K562 (cell line): ENCODE results near the gene COPS6. TPM values are rescaled to one million over a fixed set of nuclear protein-coding genes. Genes with fewer than 3 reads are reported as not detected.

Source experiments
- BHLHE40 ChIP-seq: IDR thresholded peaks from 2 replicates; pipeline ENCODE4 v1.6.1; 2011; ENCODE audit warnings: low read length, improper control_type of control experiment
- CC2D1A ChIP-seq: fragments of 450-650 bp; IDR thresholded peaks from 2 replicates; pipeline ENCODE4 v1.6.1; 2017; ENCODE audit warnings: mild to moderate bottlenecking
- CREBBP ChIP-seq: IDR thresholded peaks from one replicate; pipeline ENCODE4 v1.6.1; 2012; ENCODE audit warnings: low read depth, mild to moderate bottlenecking, control low read depth, inconsistent platforms, low read length
- ELF1 ChIP-seq: fragments of 200-800 bp; sonication (Bioruptor generic); IDR thresholded peaks from 2 replicates; pipeline ENCODE4 v1.6.1; 2016; ENCODE audit warnings: missing genetic modification characterization, missing compliant biosample characterization
- GABPB2 ChIP-seq: fragments of 250-450 bp; sonication (Bioruptor Pico); conservative IDR thresholded peaks from 2 replicates; pipeline ENCODE4 v1.5.1; 2021; ENCODE audit warnings: mild to moderate bottlenecking
- HNRNPH1 ChIP-seq: fragments of 200-400 bp; formaldehyde crosslinking; optimal IDR thresholded peaks from 2 replicates; pipeline ENCODE3; 2017; ENCODE audit warnings: low read depth, mild to moderate bottlenecking, low read length, moderate library complexity
- ILK ChIP-seq: fragments of 450-650 bp; IDR thresholded peaks from 2 replicates; pipeline ENCODE4 v1.6.1; 2016; ENCODE audit warnings: missing genetic modification characterization, low read depth, mild to moderate bottlenecking, missing compliant biosample characterization, moderate library complexity, borderline replicate concordance
- MXI1 ChIP-seq: IDR thresholded peaks from 2 replicates; pipeline ENCODE4 v1.6.1; 2011; ENCODE audit warnings: low read depth, mild to moderate bottlenecking, improper control_type of control experiment, low read length
- MYBL2 ChIP-seq, 2 experiments: fragments of 450-650 bp in 1 of 2; sonication (generic) in 1 of 2; formaldehyde crosslinking in 1 of 2; IDR thresholded peaks; 2 replicates each; pipeline versions ENCODE4 v1.6.1 to v1.8.1; 2017 to 2022; ENCODE audit warnings: borderline replicate concordance in 1 of 2, inconsistent platforms in 1 of 2, low read depth in 1 of 2, mild to moderate bottlenecking in 1 of 2, missing genetic modification reagents in 1 of 2, moderate library complexity in 1 of 2
- NCOA1 ChIP-seq: fragments of 450-650 bp; IDR thresholded peaks from 2 replicates; pipeline ENCODE4 v1.6.1; 2016; ENCODE audit warnings: low read depth
- NR1H2 ChIP-seq: sonication (generic); formaldehyde crosslinking; IDR thresholded peaks from 2 replicates; pipeline ENCODE4 v1.4.0; 2020; ENCODE audit warnings: mild to moderate bottlenecking, missing genetic modification reagents
- NUFIP1 ChIP-seq: fragments of 450-650 bp; IDR thresholded peaks from 2 replicates; pipeline ENCODE4 v1.6.1; 2018; ENCODE audit not compliant: partially characterized antibody
- RBM14 ChIP-seq: fragments of 200-400 bp; formaldehyde crosslinking; IDR thresholded peaks from 2 replicates; pipeline ENCODE4 v1.6.1; 2018; ENCODE audit warnings: low read depth, mild to moderate bottlenecking, low read length, moderate library complexity, borderline replicate concordance; ENCODE audit not compliant: insufficient read depth
- RBM34 ChIP-seq: fragments of 200-400 bp; formaldehyde crosslinking; IDR thresholded peaks from 2 replicates; pipeline ENCODE4 v1.6.1; 2018; ENCODE audit warnings: low read length, borderline replicate concordance; ENCODE audit not compliant: insufficient read depth
- SMAD4 ChIP-seq: fragments of 250-450 bp; sonication (Bioruptor Pico); conservative IDR thresholded peaks from 2 replicates; pipeline ENCODE4 v1.8.0; 2021; ENCODE audit warnings: inconsistent platforms, mild to moderate bottlenecking, moderate library complexity
- SNRNP70 ChIP-seq: fragments of 200-400 bp; formaldehyde crosslinking; optimal IDR thresholded peaks from 2 replicates; pipeline ENCODE3; 2017; ENCODE audit warnings: low read depth, low read length
- STAG1 ChIP-seq: sonication (generic); formaldehyde crosslinking; IDR thresholded peaks from 2 replicates; pipeline ENCODE4 v1.5.0; 2020; ENCODE audit warnings: missing genetic modification reagents, borderline replicate concordance
- SUPT5H ChIP-seq: fragments of 450-650 bp; IDR thresholded peaks from 2 replicates; pipeline ENCODE4 v1.6.1; 2016
- TCF7 ChIP-seq: sonication (generic); IDR thresholded peaks from 2 replicates; pipeline ENCODE4 v1.6.1; 2016; ENCODE audit warnings: antibody characterized with exemption, borderline replicate concordance
- ZBTB8A ChIP-seq: fragments of 450-650 bp; IDR thresholded peaks from 2 replicates; pipeline ENCODE4 v1.6.1; 2018; ENCODE audit warnings: mild to moderate bottlenecking, moderate library complexity; ENCODE audit not compliant: partially characterized antibody
- ZNF184 ChIP-seq: sonication (generic); formaldehyde crosslinking; IDR thresholded peaks from 2 replicates; pipeline ENCODE4 v1.5.0; 2020; ENCODE audit warnings: missing genetic modification reagents
- ZNF239 ChIP-seq: fragments of 250-450 bp; sonication (Bioruptor Pico); IDR thresholded peaks from 2 replicates; pipeline ENCODE4 v1.4.0; 2020; ENCODE audit warnings: mild to moderate bottlenecking
- ZNF347 ChIP-seq: fragments of 450-650 bp; formaldehyde crosslinking; IDR thresholded peaks from 2 replicates; pipeline ENCODE4 v1.4.0; 2020; ENCODE audit warnings: low read depth, mild to moderate bottlenecking, moderate library complexity
- ZNF436 ChIP-seq: fragments of 250-450, 450-650 bp; sonication (Bioruptor Pico); formaldehyde crosslinking; IDR thresholded peaks from 2 replicates; pipeline ENCODE4 v1.7.0; 2020; ENCODE audit warnings: mild to moderate bottlenecking
- ZNF668 ChIP-seq: fragments of 250-450 bp; sonication (Bioruptor Pico); IDR thresholded peaks from 2 replicates; pipeline ENCODE4 v1.8.0; 2022; ENCODE audit warnings: mild to moderate bottlenecking, inconsistent platforms
- ZSCAN32 ChIP-seq: fragments of 450-650 bp; formaldehyde crosslinking; IDR thresholded peaks from 2 replicates; pipeline ENCODE4 v1.4.0; 2020; ENCODE audit warnings: mild to moderate bottlenecking, moderate library complexity
- ZZZ3 ChIP-seq: fragments of 450-650 bp; IDR thresholded peaks from 2 replicates; pipeline ENCODE4 v1.6.1; 2016; ENCODE audit warnings: antibody characterized with exemption, mild to moderate bottlenecking, moderate library complexity
- polyA plus RNA-seq, 8 experiments: library from polyadenylated mRNA; depleted of rRNA in 4 of 8; stranded (reverse) in 5 of 8; unstranded in 3 of 8; fragments of >200 nt; fragmentation: Nextera tagmentation in 2 of 8; fragmentation: Illumina TruSeq in 1 of 8; extraction: Ambion mirVana in 2 of 8; extraction: Trizol in 1 of 8; gene quantifications; 2 replicates each; pipeline versions ENCODE4 v1.2.1 to v1.2.3, GENCODE V29; 2011 to 2014; ENCODE audit warnings: inconsistent platforms in 1 of 8, missing spikeins in 1 of 8
- total RNA-seq, 7 experiments: library from RNA; depleted of rRNA in 6 of 7; stranded (reverse); fragments of >200 nt in 6 of 7; fragmentation: Illumina TruSeq in 2 of 7; extraction: Trizol in 2 of 7; gene quantifications; 2 replicates each; pipeline versions ENCODE4 v1.2.1 to v1.2.3, GENCODE V29; 2011 to 2021; ENCODE audit warnings: low replicate concordance in 1 of 7
- TF ChIP-seq, protein P1 (sequence below): sonication (generic); formaldehyde crosslinking; IDR thresholded peaks from 2 replicates; pipeline ENCODE4 v1.8.0; 2022; ENCODE audit warnings: mild to moderate bottlenecking, missing genetic modification reagents
- TF ChIP-seq, protein P2 (sequence below): fragments of 450-650 bp; IDR thresholded peaks from 2 replicates; pipeline ENCODE4 v1.6.1; 2016; ENCODE audit warnings: mild to moderate bottlenecking

COPS6 gene
- total and polyA plus RNA-seq, 9 of the 15 experiments (the other 6 are each of a cell fraction or from before 2014, with no cell fraction given): 63.0 to 331 (median 168) TPM

DNA sequence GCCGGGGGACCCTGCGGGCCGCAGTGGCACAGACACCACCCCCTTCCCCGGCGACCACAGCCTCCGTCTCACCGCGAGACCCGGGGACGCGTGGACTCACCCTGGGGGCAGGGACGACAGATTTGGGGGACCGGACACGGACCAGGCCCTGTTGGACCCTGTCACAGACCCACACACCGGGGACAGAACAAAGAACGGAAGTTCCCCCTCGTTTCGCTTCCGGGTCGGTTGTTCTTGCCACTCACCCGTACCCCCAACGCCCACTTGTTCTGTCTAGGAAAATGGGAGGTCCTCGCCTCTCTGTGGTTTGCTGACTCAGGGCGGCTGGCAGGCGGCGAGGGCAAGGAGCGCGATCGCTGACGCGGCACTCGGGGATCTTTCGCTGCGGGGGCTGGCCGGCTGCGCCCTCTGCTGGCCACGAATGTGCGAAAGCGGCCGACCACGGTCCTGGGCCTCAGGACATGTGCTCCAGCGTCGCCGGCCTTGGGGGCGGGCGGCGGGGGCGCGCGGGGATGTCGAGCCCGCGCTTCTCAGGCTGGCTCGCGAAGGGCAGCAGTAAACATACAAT lies 7.2 kb upstream of the COPS6 start, which contains the start of gene ZNF3 (continued):
- TF ChIP-seq, protein P1, sequence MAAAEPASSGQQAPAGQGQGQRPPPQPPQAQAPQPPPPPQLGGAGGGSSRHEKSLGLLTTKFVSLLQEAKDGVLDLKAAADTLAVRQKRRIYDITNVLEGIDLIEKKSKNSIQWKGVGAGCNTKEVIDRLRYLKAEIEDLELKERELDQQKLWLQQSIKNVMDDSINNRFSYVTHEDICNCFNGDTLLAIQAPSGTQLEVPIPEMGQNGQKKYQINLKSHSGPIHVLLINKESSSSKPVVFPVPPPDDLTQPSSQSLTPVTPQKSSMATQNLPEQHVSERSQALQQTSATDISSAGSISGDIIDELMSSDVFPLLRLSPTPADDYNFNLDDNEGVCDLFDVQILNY (CRISPR knock-in tag): no peak
- peak; percentile 85 for TF ChIP-seq NCOA1
- peak; percentile 76 for TF ChIP-seq BHLHE40
- no peak for TF ChIP-seq NUFIP1
- no peak for TF ChIP-seq RBM34
- peak; percentile 77 for TF ChIP-seq NR1H2
- TF ChIP-seq ZZZ3: no peak; the same call in 1 of the 2 replicates
- TF ChIP-seq ELF1: peak; percentile 71
- TF ChIP-seq TCF7: peak; percentile 68
- no peak for TF ChIP-seq ZNF668
- TF ChIP-seq MXI1: peak; percentile 73; the same call in 1 of the 2 replicates
- peak; percentile 86 for TF ChIP-seq SUPT5H
- TF ChIP-seq MYBL2 (IDR thresholded peaks at IDR 0.05; ENCODE audit: low read depth): no peak
- TF ChIP-seq MYBL2 (CRISPR knock-in tag; IDR thresholded peaks at IDR 0.05; ENCODE audit: borderline replicate concordance): no peak
- TF ChIP-seq CREBBP: no peak
- TF ChIP-seq SMAD4 (CRISPR knock-in tag): peak; percentile 75
- TF ChIP-seq HNRNPH1: no peak
- TF ChIP-seq ILK (tag): no peak
- TF ChIP-seq ZNF239 (CRISPR knock-in tag): peak; percentile 8; the same call in 1 of the 2 replicates
- no peak for TF ChIP-seq ZNF347
- TF ChIP-seq ZNF436 (CRISPR knock-in tag): no peak
- TF ChIP-seq, protein P2, sequence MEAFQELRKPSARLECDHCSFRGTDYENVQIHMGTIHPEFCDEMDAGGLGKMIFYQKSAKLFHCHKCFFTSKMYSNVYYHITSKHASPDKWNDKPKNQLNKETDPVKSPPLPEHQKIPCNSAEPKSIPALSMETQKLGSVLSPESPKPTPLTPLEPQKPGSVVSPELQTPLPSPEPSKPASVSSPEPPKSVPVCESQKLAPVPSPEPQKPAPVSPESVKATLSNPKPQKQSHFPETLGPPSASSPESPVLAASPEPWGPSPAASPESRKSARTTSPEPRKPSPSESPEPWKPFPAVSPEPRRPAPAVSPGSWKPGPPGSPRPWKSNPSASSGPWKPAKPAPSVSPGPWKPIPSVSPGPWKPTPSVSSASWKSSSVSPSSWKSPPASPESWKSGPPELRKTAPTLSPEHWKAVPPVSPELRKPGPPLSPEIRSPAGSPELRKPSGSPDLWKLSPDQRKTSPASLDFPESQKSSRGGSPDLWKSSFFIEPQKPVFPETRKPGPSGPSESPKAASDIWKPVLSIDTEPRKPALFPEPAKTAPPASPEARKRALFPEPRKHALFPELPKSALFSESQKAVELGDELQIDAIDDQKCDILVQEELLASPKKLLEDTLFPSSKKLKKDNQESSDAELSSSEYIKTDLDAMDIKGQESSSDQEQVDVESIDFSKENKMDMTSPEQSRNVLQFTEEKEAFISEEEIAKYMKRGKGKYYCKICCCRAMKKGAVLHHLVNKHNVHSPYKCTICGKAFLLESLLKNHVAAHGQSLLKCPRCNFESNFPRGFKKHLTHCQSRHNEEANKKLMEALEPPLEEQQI: no peak
- TF ChIP-seq CC2D1A: no peak
- no peak for TF ChIP-seq ZNF184 (CRISPR knock-in tag)
- no peak for TF ChIP-seq SNRNP70
- 0 out of 2 replicates have a peak, but pooled peaks have one; percentile 29 for TF ChIP-seq ZSCAN32 (CRISPR knock-in tag)
- no peak for TF ChIP-seq ZBTB8A
- TF ChIP-seq GABPB2 (CRISPR knock-in tag): no peak
- peak; percentile 48; the same call in 1 of the 2 replicates for TF ChIP-seq STAG1
- no peak for TF ChIP-seq RBM14
